Duodenal mucosa (tissue), 2 donors: Measurements from ENCODE around the gene NCAPG2.

Experiments
- H3K27ac ChIP-seq: one replicate; pipeline ENCODE4 v1.7.0; 2013; ENCODE audit warnings: low read depth, low read length
- H3K27me3 ChIP-seq, 2 donors: one replicate each; pipeline ENCODE4 v1.7.0; 2013; ENCODE audit warnings: low read length in 2 of 2, control low read depth in 1 of 2; ENCODE audit not compliant: insufficient read depth in 2 of 2, control insufficient read depth in 1 of 2
- H3K36me3 ChIP-seq, 2 donors: one replicate each; pipeline ENCODE4 v1.7.0; 2013; ENCODE audit warnings: low read length in 2 of 2, control low read depth in 1 of 2; ENCODE audit not compliant: insufficient read depth in 2 of 2, control insufficient read depth in 1 of 2
- H3K4me1 ChIP-seq, 2 donors: one replicate each; pipeline ENCODE4 v1.7.0; 2013; ENCODE audit warnings: low read length in 2 of 2, control low read depth in 1 of 2; ENCODE audit not compliant: insufficient read depth in 2 of 2, control insufficient read depth in 1 of 2
- H3K4me3 ChIP-seq, 2 donors: one replicate each; pipeline ENCODE4 v1.7.0; 2013; ENCODE audit warnings: low read length in 2 of 2, low read depth in 1 of 2
- H3K9ac ChIP-seq, 2 donors: one replicate each; pipeline ENCODE4 v1.7.0; 2013; ENCODE audit warnings: low read length in 2 of 2, low read depth in 1 of 2
- H3K9me3 ChIP-seq, 2 donors: one replicate each; pipeline ENCODE4 v1.7.0; 2013; ENCODE audit warnings: low read length in 2 of 2, control low read depth in 1 of 2; ENCODE audit not compliant: control insufficient read depth in 1 of 2

Gene NCAPG2

GRCh38 chr7:158606671-158607424, 97.8 kb downstream of the NCAPG2 start:
- Histone ChIP-seq H3K4me3 (no peak overlapping the region), H3K9me3 (no peaks in the 10 kb centered on the region), H3K27me3 (no peaks in the 10 kb centered on the region), H3K9ac (no peak overlapping the region), H3K36me3 (no peaks in the 10 kb centered on the region), H3K4me1 (no peaks in the 10 kb centered on the region), H3K27ac (no peak overlapping the region)

- H3K36me3 ChIP-seq, result no peaks in the 10 kb centered on the region
- no peaks in the 10 kb centered on the region for H3K9me3 ChIP-seq
- H3K4me1 ChIP-seq, result no peaks in the 10 kb centered on the region
- no peak overlapping the region for H3K27ac ChIP-seq
- no peak overlapping the region for H3K9ac ChIP-seq
- no peak overlapping the region for H3K4me3 ChIP-seq
- no peaks in the 10 kb centered on the region for H3K27me3 ChIP-seq
Measured at GRCh38 chr7:158606129-158606528, 98.5 kb downstream of the NCAPG2 start.

GRCh38 chr7:158603773-158604755, 100.5 kb downstream of the NCAPG2 start:
- no peak overlapping the region for H3K27ac ChIP-seq
- H3K36me3 ChIP-seq, result no peaks in the 10 kb centered on the region
- H3K27me3 ChIP-seq, result no peaks in the 10 kb centered on the region
- no peak overlapping the region for H3K4me3 ChIP-seq
- H3K4me1 ChIP-seq, result no peaks in the 10 kb centered on the region
- H3K9me3 ChIP-seq, result no peaks in the 10 kb centered on the region
- H3K9ac ChIP-seq, result no peak overlapping the region

- Histone ChIP-seq H3K27ac (no peak overlapping the region), H3K4me1 (no peaks in the 10 kb centered on the region), H3K9ac (no peak overlapping the region), H3K9me3 (no peaks in the 10 kb centered on the region), H3K36me3 (no peaks in the 10 kb centered on the region), H3K4me3 (no peak overlapping the region), H3K27me3 (no peaks in the 10 kb centered on the region)
Measured at GRCh38 chr7:158602905-158603772, 101.5 kb downstream of the NCAPG2 start.

GRCh38 chr7:158602041-158602440, 102.6 kb downstream of the NCAPG2 start:
- H3K9ac ChIP-seq, result no peak overlapping the region
- no peaks in the 10 kb centered on the region for H3K27me3 ChIP-seq
- no peaks in the 10 kb centered on the region for H3K36me3 ChIP-seq
- no peak overlapping the region for H3K4me3 ChIP-seq
- no peaks in the 10 kb centered on the region for H3K9me3 ChIP-seq
- no peak overlapping the region for H3K27ac ChIP-seq
- no peaks in the 10 kb centered on the region for H3K4me1 ChIP-seq

- no peaks in the 10 kb centered on the region for H3K9me3 ChIP-seq
- H3K4me1 ChIP-seq, result no peaks in the 10 kb centered on the region
- no peak overlapping the region for H3K27ac ChIP-seq
- no peaks in the 10 kb centered on the region for H3K27me3 ChIP-seq
- H3K9ac ChIP-seq, result no peak overlapping the region
- H3K36me3 ChIP-seq, result no peaks in the 10 kb centered on the region
- H3K4me3 ChIP-seq, result no peak overlapping the region
Measured at GRCh38 chr7:158601090-158601489, 103.5 kb downstream of the NCAPG2 start.

- no peaks in the 10 kb centered on the region for H3K36me3 ChIP-seq
- no peak overlapping the region for H3K4me3 ChIP-seq
- H3K9me3 ChIP-seq, result peaks cover 0 to 5% of the 10 kb centered on the region in 2 donors
- no peak overlapping the region for H3K27ac ChIP-seq
- no peaks in the 10 kb centered on the region for H3K4me1 ChIP-seq
- H3K9ac ChIP-seq, result no peak overlapping the region
- H3K27me3 ChIP-seq, result no peaks in the 10 kb centered on the region
Measured at GRCh38 chr7:158596745-158597144, 107.9 kb downstream of the NCAPG2 start.

GRCh38 chr7:158596309-158596708, 108.3 kb downstream of the NCAPG2 start:
- no peak overlapping the region for H3K9ac ChIP-seq
- H3K4me3 ChIP-seq, result no peak overlapping the region
- H3K4me1 ChIP-seq, result no peaks in the 10 kb centered on the region
- peaks cover 0 to 5% of the 10 kb centered on the region in 2 donors for H3K9me3 ChIP-seq
- H3K27ac ChIP-seq, result no peak overlapping the region
- no peaks in the 10 kb centered on the region for H3K27me3 ChIP-seq
- H3K36me3 ChIP-seq, result no peaks in the 10 kb centered on the region

- Histone ChIP-seq H3K9ac (no peak overlapping the region), H3K4me3 (no peak overlapping the region), H3K9me3 (peaks cover 0 to 5% of the 10 kb centered on the region in 2 donors)
Measured at GRCh38 chr7:158595068-158595467, 109.5 kb downstream of the NCAPG2 start.

More at GRCh38 chr7:158595068-158595467, 109.5 kb downstream of the NCAPG2 start:
- no peaks in the 10 kb centered on the region for H3K27me3 ChIP-seq
- peaks cover 0 to 4% of the 10 kb centered on the region in 2 donors for H3K4me1 ChIP-seq
- no peak overlapping the region for H3K27ac ChIP-seq
- no peaks in the 10 kb centered on the region for H3K36me3 ChIP-seq
